ENCODE measurements around the gene GPHN. TPM values are rescaled to one million over a fixed set of nuclear protein-coding genes. Genes with fewer than 3 reads are reported as not detected.

The GPHN gene
- total RNA-seq, 4 donors from 2014 or later: 10.7 to 47.0 (median 28.2) TPM

GRCh38 chr14:67019796-67020195 lies 511.8 kb downstream of the GPHN start:
- H3K27ac ChIP-seq: no peak overlapping the region
- H3K36me3 ChIP-seq: peaks cover 0 to 3% (median 0%) of the 10 kb centered on the region in 3 donors
- H3K4me1 ChIP-seq: no peaks in the 10 kb centered on the region
- H3K4me3 ChIP-seq: no peak overlapping the region
- no peaks in the 10 kb centered on the region for H3K27me3 ChIP-seq
- DNase-seq: no peak
- TF ChIP-seq CTCF (IDR thresholded peaks at IDR 0.05): no peak
- no peak for TF ChIP-seq POLR2A (IDR thresholded peaks at IDR 0.05)
- no peaks in the 10 kb centered on the region for H3K9me3 ChIP-seq

DNA sequence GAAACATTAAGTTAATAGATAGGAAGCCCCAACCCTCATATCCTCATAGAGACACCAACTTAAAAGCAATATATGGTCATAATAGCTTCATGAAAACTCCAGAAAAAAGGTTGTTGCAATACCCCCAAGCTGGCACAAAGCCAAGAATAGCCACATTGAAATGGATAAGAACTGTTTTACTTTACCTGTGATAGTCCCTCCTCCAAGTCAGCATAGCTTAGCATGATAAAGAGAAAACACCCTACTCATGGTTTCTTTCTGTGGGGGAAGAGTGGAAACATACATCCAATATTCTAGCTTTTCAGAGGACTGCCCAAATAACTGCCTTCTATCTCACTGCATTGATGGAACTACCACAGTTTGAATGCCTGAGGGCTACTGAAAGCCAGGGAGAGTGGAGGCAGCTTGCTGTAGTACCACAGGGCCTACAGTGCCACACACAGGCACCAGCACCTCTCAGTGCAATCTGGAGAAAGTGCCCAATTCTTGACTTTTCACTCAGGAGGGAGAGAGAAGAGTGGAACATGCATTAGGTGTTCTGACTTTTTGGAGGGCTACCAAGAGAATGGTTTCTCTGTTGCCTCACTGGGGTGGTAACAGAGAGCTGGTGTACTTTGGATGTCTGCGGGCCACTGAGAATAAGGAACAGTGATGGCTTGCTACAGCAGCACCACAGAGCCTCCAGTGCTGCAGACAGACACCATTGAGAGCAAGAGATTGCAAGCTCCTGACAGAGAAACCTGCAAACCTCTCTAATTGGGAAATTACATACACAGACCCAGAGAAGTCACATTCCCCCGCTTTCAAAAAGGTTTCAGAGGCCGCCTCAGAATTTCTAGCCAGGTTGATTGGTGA lies 524.2 kb downstream of the GPHN start:
- Histone ChIP-seq H3K4me3 (no peak overlapping the region), H3K36me3 (no peaks in the 10 kb centered on the region), H3K9me3 (no peaks in the 10 kb centered on the region), H3K27ac (no peak overlapping the region), H3K27me3 (no peaks in the 10 kb centered on the region), H3K4me1 (no peaks in the 10 kb centered on the region)
- no peak for DNase-seq
- no peak for TF ChIP-seq POLR2A (IDR thresholded peaks at IDR 0.05)
- no peak for TF ChIP-seq CTCF (IDR thresholded peaks at IDR 0.05)

- no peak for DNase-seq
- H3K9me3 ChIP-seq: no peaks in the 10 kb centered on the region
- H3K27me3 ChIP-seq: no peaks in the 10 kb centered on the region
- no peak for TF ChIP-seq CTCF (IDR thresholded peaks at IDR 0.05)
- TF ChIP-seq POLR2A (IDR thresholded peaks at IDR 0.05): no peak
- no peaks in the 10 kb centered on the region for H3K4me1 ChIP-seq
- H3K36me3 ChIP-seq: no peaks in the 10 kb centered on the region
- H3K4me3 ChIP-seq: no peak overlapping the region
- no peak overlapping the region for H3K27ac ChIP-seq
These were observed 537.5 kb downstream of the GPHN start for GRCh38 chr14:67045440-67045839.

- TF ChIP-seq CTCF (IDR thresholded peaks at IDR 0.05): no peak
- TF ChIP-seq POLR2A (IDR thresholded peaks at IDR 0.05): no peak
- H3K27ac ChIP-seq: no peak overlapping the region
- no peaks in the 10 kb centered on the region for H3K4me1 ChIP-seq
- no peak overlapping the region for H3K4me3 ChIP-seq
- H3K27me3 ChIP-seq: no peaks in the 10 kb centered on the region
- no peaks in the 10 kb centered on the region for H3K9me3 ChIP-seq
- no peak for DNase-seq
- H3K36me3 ChIP-seq: no peaks in the 10 kb centered on the region
These were observed 542.9 kb downstream of the GPHN start for GRCh38 chr14:67050896-67051295.

- H3K27ac ChIP-seq: no peak overlapping the region
- no peak for DNase-seq
- no peak overlapping the region for H3K4me3 ChIP-seq
- H3K9me3 ChIP-seq: no peaks in the 10 kb centered on the region
- TF ChIP-seq CTCF (IDR thresholded peaks at IDR 0.05) (no peak), POLR2A (IDR thresholded peaks at IDR 0.05) (no peak)
- H3K36me3 ChIP-seq: no peaks in the 10 kb centered on the region
- H3K4me1 ChIP-seq: no peaks in the 10 kb centered on the region
- H3K27me3 ChIP-seq: no peaks in the 10 kb centered on the region
These were observed 548.7 kb downstream of the GPHN start for GRCh38 chr14:67056684-67057083.

Measured in Peyer's patch (tissue), 4 donors.